Raji (cell line): ENCODE results near the gene PLSCR3.

ENCODE experiments used
- POLR2A ChIP-seq: IDR thresholded peaks from 2 replicates; pipeline ENCODE4 v1.6.1; 2011; ENCODE audit warnings: low read depth, low read length, control low read depth; ENCODE audit not compliant: insufficient read depth

Gene PLSCR3

GRCh38 chr17:7417056-7417655 is 22.8 kb upstream of the PLSCR3 start:
- no peak for TF ChIP-seq POLR2A

GRCh38 chr17:7416323-7416722 is 22.0 kb upstream of the PLSCR3 start:
- no peak for TF ChIP-seq POLR2A

GRCh38 chr17:7415784-7416183 is 21.5 kb upstream of the PLSCR3 start:
- no peak for TF ChIP-seq POLR2A

- no peak for TF ChIP-seq POLR2A
These were observed 20.5 kb upstream of the PLSCR3 start for GRCh38 chr17:7414837-7415236.

GRCh38 chr17:7413346-7413985 is 19.1 kb upstream of the PLSCR3 start:
- TF ChIP-seq POLR2A = no peak

- no peak for TF ChIP-seq POLR2A
These were observed 17.1 kb upstream of the PLSCR3 start for GRCh38 chr17:7411427-7411750.

GRCh38 chr17:7410634-7411426 is 16.5 kb upstream of the PLSCR3 start:
- no peak for TF ChIP-seq POLR2A

- TF ChIP-seq POLR2A = no peak
These were observed 15.4 kb upstream of the PLSCR3 start for GRCh38 chr17:7409716-7410115.

GRCh38 chr17:7408863-7409262 is 14.5 kb upstream of the PLSCR3 start:
- TF ChIP-seq POLR2A = no peak

GRCh38 chr17:7408252-7408727 is 14.0 kb upstream of the PLSCR3 start:
- TF ChIP-seq POLR2A = no peak

- TF ChIP-seq POLR2A = no peak
These were observed 13.3 kb upstream of the PLSCR3 start, which contains the start of gene NLGN2 for GRCh38 chr17:7407485-7408251. NLGN2 (plus strand) TSS chr17:7407845; CDS start chr17:7408256, 411 bp downstream.

- no peak for TF ChIP-seq POLR2A
These were observed 12.8 kb upstream of the PLSCR3 start for GRCh38 chr17:7407082-7407481.

- no peak for TF ChIP-seq POLR2A
These were observed 12.0 kb upstream of the PLSCR3 start for GRCh38 chr17:7406235-7406825.

GRCh38 chr17:7405350-7406234 is 11.3 kb upstream of the PLSCR3 start:
- no peak for TF ChIP-seq POLR2A
